ENCODE measurements around the gene TFEB.

TFEB gene

DNA sequence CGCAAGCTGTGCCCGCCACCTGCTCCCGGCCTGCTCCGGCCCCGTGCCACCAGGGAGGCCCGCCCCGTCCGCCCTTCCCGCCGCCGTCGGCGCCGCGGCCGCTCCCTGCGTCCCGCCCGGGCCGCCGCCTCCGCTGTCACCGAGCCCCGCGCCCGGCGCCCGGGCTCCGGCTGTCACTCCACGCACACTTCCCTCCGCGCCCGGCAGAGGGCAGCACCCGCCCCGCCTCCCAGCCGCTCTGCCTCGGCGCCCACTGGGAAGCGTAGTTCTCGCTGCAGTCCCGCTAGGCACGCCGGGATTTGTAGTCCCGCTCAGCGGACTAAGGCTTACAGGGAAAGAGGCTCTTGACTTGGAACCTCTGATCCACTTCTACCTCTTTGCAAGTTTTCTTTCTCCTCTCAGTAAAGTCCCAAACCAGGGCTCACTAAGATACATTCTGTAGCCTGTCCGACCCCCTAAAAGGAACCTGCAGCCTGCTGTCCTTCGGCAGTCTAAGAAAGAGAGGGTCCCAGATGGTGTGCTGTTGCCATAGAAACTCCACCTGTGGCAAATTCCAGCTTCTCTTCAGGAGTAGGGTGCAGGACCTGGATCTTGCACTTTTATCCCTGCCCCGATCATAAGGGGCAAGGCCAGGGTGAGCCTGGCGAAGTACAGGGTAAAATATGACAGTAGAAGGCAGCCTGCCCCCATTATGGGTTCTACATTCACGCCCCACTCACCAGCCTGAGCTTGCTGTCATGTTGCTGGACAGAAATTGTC lies at the start of gene TFEB:
Gene TFEB (minus strand): TSS at position 182 of the 759 bp plus-strand sequence. CDS start 44,395 bp downstream, outside the sequence.
- no peaks in the 10 kb centered on the region for H3K36me3 ChIP-seq (ENCODE audit: control insufficient read depth, insufficient read depth, low read length)
- H3K9ac ChIP-seq (ENCODE audit: low read length): peak within 1 kb of the TSS; percentile 79

DNA sequence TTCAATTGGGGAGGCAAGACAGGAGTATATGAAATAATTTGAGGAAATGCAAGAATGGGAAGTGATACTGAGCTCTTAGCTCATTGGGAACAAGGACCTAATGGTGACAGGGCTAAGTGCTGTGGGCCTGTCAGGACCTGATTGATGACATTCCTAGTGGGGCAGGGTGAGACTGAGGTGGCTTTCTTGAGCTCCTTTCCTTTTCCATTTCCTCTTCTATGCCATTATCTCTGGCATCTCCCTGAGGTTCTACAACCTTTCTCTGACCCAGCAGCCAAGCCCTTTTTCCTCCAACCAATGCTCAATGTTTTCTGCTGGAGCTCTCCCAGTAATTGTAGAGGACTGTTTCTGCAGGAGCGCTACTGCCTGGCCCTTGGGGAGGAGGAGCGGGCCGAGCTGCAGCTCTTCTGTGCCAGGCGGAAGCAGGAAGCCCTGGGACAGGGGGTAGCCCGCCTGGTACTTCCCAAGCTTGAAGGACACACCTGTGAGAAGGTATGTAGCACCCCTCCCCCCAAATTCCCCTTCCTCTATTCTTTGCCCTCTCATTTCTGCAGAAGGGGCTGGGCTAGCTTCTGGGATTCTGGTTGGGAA lies 49.3 kb upstream of the TFEB start:
- H3K27me3 ChIP-seq (ENCODE audit: control insufficient read depth, insufficient read depth, low read length): no peaks in the 10 kb centered on the region
- H3K4me3 ChIP-seq (ENCODE audit: low read length): no peak overlapping the region
- peaks cover 6% of the 10 kb centered on the region for H3K36me3 ChIP-seq (ENCODE audit: control insufficient read depth, insufficient read depth, low read length)
- H3K4me1 ChIP-seq (ENCODE audit: control insufficient read depth, insufficient read depth, low read length): peaks cover 48% of the 10 kb centered on the region
- H3K9me3 ChIP-seq (ENCODE audit: control insufficient read depth, low read length): no peaks in the 10 kb centered on the region
- peak overlapping the region; percentile 12 for H3K9ac ChIP-seq (ENCODE audit: low read length)

More for the DNA sequence above, at the start of gene TFEB:
- Histone ChIP-seq H3K4me1 (ENCODE audit: control insufficient read depth, insufficient read depth, low read length) (peaks cover 49% of the 10 kb centered on the region), H3K4me3 (ENCODE audit: low read length) (peak within 1 kb of the TSS; percentile 44), H3K9me3 (ENCODE audit: control insufficient read depth, low read length) (no peaks in the 10 kb centered on the region), H3K27me3 (ENCODE audit: control insufficient read depth, insufficient read depth, low read length) (no peaks in the 10 kb centered on the region)

DNA sequence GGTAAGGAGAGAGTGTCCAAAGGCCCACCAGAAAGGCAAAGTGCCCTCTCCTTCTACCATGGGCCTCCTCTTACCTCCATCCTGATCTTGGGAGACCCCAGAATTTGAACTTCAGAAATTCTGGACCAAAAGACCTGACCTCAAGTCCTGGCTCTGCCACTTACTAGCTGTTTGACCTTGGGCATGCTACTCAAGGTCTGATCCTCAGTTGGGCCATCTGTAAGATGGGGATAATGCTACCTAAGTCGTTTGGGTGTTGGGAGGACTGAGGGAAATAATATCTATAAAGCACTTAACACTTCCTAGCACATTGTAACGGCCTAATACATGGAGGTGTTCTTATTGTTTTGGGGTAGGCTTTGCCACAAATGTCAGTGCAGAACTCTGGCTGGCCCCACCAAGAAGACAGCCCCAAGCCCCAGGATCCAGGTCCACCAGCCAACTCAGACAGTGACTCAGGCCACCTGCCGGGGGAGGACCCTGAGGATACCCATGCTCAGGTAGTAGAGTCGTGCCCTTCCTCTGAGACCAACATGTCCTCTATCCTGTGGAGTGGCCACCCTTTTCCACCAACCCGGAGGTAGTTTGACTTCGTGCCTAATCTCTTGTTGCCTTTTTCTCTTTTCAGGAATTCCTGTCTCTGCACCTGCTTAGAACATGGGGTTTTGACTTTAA lies 47.8 kb upstream of the TFEB start:
- H3K9ac ChIP-seq (ENCODE audit: low read length): no peak overlapping the region
- peaks cover 57% of the 10 kb centered on the region for H3K4me1 ChIP-seq (ENCODE audit: control insufficient read depth, insufficient read depth, low read length)
- H3K27me3 ChIP-seq (ENCODE audit: control insufficient read depth, insufficient read depth, low read length): no peaks in the 10 kb centered on the region
- H3K4me3 ChIP-seq (ENCODE audit: low read length): no peak overlapping the region
- H3K36me3 ChIP-seq (ENCODE audit: control insufficient read depth, insufficient read depth, low read length): no peaks in the 10 kb centered on the region
- no peaks in the 10 kb centered on the region for H3K9me3 ChIP-seq (ENCODE audit: control insufficient read depth, low read length)

DNA sequence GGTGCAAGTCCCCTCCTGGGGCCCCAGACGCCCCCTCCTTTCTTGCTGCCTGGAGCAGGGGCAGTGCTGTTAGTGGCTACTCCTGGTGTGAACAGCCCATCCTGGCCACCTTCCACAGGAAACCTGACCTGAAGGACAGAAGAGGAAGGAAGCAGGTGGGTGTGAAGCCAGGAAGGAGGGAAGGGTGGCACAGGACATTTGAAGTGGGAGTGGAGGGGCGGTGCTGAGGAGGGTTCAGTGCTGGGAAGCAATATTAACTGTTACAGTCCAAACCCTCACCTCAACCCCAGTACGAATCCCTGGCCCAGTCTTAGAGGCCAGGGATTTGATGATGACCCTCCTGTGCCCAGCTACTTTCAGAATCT lies 45.9 kb upstream of the TFEB start:
- peaks cover 57% of the 10 kb centered on the region for H3K4me1 ChIP-seq (ENCODE audit: control insufficient read depth, insufficient read depth, low read length)
- H3K9me3 ChIP-seq (ENCODE audit: control insufficient read depth, low read length): no peaks in the 10 kb centered on the region
- no peaks in the 10 kb centered on the region for H3K36me3 ChIP-seq (ENCODE audit: control insufficient read depth, insufficient read depth, low read length)
- H3K4me3 ChIP-seq (ENCODE audit: low read length): peak overlapping the region; percentile 73
- H3K27me3 ChIP-seq (ENCODE audit: control insufficient read depth, insufficient read depth, low read length): no peaks in the 10 kb centered on the region
- peak overlapping the region; percentile 60 for H3K9ac ChIP-seq (ENCODE audit: low read length)

DNA sequence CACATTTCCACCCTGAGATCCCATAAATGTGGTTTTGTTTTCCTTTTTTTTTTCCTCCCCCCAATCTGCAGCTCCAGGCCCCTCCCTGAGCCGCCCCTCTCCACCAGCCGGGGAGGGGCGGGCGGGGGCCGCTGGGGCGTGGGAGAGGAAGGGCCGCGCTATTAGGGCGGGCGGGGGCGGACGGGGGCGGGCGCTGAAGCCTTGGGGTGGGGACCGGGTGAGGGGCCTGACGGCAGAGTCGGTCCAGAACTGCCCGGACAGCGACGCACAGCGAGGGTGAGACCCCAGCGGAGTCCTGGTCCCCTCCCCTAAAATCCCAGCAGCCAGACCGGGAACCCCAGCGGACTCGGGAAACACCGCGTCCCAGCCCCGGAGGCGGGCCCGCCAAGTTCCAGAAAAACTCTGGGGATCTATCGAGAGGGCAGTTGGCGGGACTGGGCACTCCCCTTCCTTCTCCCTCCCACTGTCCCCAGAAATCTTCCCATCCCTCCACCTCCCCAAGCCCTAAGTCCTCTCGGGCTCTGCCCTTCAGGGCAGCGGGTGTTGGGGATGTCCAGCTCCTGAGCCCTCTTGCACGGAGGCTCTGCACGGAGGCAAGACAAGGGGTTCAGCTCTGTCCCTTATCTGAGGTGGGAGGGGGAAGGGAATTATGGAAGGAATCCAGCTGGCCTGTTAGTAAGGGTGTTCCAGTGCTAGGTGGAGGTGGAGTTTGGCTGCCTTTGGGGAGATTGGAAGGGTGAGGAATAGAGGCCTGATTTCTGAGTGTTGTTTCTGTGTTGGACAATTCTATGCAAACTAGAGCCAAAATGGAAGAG lies 45.4 kb upstream of the TFEB start, which contains the start of gene PRICKLE4:
Gene PRICKLE4 (plus strand): TSS at position 232 of the 815 bp plus-strand sequence. CDS start 2,692 bp downstream, outside the sequence.
- Histone ChIP-seq H3K27me3 (ENCODE audit: control insufficient read depth, insufficient read depth, low read length) (no peaks in the 10 kb centered on the region), H3K4me1 (ENCODE audit: control insufficient read depth, insufficient read depth, low read length) (peaks cover 55% of the 10 kb centered on the region), H3K9me3 (ENCODE audit: control insufficient read depth, low read length) (no peaks in the 10 kb centered on the region), H3K36me3 (ENCODE audit: control insufficient read depth, insufficient read depth, low read length) (no peaks in the 10 kb centered on the region), H3K9ac (ENCODE audit: low read length) (peak within 1 kb of the TSS; percentile 73), H3K4me3 (ENCODE audit: low read length) (peak within 1 kb of the TSS; percentile 73)

DNA sequence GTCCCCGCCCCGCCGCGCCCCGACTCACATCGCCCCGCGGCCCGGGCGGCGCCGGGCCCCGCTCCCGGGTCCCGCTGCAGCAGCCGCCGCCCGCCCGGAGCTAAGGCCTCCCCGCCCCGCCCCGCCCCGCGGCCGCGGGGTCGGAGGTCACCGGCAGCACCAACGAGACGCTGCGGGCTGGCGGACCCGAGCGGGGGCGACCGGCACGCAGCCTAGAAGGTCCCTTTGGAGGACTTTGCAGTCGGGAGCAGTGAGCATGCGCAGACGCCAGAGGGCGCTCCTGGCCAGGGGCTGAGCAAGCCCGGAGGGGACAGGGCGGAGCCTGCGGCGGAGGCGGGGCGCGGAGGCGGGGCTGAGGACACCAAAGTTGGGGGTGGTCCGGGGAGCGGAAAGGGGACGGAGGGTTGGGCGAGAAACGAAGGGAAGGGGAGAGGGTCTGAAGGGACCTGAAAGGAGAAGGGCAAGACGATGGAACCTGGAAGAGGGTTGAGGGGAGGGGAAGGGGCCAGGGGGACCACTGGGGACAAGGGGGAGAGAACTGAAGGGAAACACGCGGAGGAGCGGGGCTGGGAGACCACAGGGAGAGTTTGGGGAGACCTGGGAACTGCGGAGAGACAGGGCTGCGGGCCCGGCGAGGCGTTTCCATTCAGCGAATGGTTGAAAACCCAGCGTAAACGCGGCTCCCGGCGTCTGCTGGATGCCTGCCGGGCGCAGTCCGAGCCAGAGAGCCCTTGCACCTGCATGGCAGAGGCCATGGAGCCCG lies 44.6 kb upstream of the TFEB start, which contains the start of gene FRS3:
Gene FRS3 (minus strand): TSS at position 113 of the 763 bp plus-strand sequence. CDS start 2,913 bp downstream, outside the sequence.
- peaks cover 55% of the 10 kb centered on the region for H3K4me1 ChIP-seq (ENCODE audit: control insufficient read depth, insufficient read depth, low read length)
- no peaks in the 10 kb centered on the region for H3K9me3 ChIP-seq (ENCODE audit: control insufficient read depth, low read length)
- H3K4me3 ChIP-seq (ENCODE audit: low read length): peak within 1 kb of the TSS; percentile 73
- peak within 1 kb of the TSS; percentile 73 for H3K9ac ChIP-seq (ENCODE audit: low read length)
- H3K36me3 ChIP-seq (ENCODE audit: control insufficient read depth, insufficient read depth, low read length): peaks cover 4% of the 10 kb centered on the region
- no peaks in the 10 kb centered on the region for H3K27me3 ChIP-seq (ENCODE audit: control insufficient read depth, insufficient read depth, low read length)

DNA sequence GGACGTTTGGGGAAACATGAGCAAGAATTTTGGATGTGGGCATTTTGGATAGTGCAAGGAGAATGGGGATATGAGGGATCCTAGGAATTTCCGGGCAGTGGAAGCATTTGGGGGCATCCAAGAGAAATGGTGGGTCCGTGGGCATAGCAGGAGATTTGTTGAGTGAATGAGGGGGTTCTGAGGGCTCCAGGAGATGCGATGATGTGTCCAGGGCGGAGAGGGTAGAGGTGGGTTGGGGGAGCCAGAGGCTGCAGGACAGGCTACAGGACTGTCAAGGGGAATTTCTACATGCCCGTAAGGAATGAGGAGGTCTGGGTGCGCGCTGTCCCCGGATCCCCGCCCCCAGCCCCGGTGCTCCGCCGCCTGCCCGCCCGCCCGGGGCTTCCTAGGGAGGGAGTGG lies 43.9 kb upstream of the TFEB start:
- H3K9me3 ChIP-seq (ENCODE audit: control insufficient read depth, low read length): no peaks in the 10 kb centered on the region
- peak overlapping the region; percentile 55 for H3K9ac ChIP-seq (ENCODE audit: low read length)
- peaks cover 50% of the 10 kb centered on the region for H3K4me1 ChIP-seq (ENCODE audit: control insufficient read depth, insufficient read depth, low read length)
- peak overlapping the region; percentile 37 for H3K4me3 ChIP-seq (ENCODE audit: low read length)
- H3K36me3 ChIP-seq (ENCODE audit: control insufficient read depth, insufficient read depth, low read length): peaks cover 8% of the 10 kb centered on the region
- H3K27me3 ChIP-seq (ENCODE audit: control insufficient read depth, insufficient read depth, low read length): no peaks in the 10 kb centered on the region

DNA sequence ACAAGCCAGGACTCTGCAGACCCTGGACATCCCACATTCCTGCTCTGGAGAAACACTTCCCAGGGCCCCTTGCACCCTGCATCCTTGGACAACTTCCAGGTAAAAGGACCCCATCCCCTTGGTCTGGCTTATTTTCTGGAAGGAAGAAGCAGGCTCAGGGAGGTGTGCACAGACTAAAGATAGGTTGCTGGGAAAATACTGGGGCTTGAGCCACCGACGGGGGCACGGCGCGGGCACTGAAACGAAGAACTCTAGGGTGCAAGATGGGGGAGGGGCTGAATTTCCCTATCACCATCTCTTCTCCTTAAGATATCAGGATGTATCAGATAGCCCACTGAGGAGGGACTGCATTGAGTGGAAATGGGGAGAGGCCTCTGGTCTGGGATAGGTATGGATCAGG lies 43.5 kb upstream of the TFEB start:
- H3K9me3 ChIP-seq (ENCODE audit: control insufficient read depth, low read length): no peaks in the 10 kb centered on the region
- no peaks in the 10 kb centered on the region for H3K27me3 ChIP-seq (ENCODE audit: control insufficient read depth, insufficient read depth, low read length)
- peak overlapping the region; percentile 37 for H3K4me3 ChIP-seq (ENCODE audit: low read length)
- H3K36me3 ChIP-seq (ENCODE audit: control insufficient read depth, insufficient read depth, low read length): peaks cover 8% of the 10 kb centered on the region
- H3K9ac ChIP-seq (ENCODE audit: low read length): peak overlapping the region; percentile 55
- H3K4me1 ChIP-seq (ENCODE audit: control insufficient read depth, insufficient read depth, low read length): peaks cover 45% of the 10 kb centered on the region

DNA sequence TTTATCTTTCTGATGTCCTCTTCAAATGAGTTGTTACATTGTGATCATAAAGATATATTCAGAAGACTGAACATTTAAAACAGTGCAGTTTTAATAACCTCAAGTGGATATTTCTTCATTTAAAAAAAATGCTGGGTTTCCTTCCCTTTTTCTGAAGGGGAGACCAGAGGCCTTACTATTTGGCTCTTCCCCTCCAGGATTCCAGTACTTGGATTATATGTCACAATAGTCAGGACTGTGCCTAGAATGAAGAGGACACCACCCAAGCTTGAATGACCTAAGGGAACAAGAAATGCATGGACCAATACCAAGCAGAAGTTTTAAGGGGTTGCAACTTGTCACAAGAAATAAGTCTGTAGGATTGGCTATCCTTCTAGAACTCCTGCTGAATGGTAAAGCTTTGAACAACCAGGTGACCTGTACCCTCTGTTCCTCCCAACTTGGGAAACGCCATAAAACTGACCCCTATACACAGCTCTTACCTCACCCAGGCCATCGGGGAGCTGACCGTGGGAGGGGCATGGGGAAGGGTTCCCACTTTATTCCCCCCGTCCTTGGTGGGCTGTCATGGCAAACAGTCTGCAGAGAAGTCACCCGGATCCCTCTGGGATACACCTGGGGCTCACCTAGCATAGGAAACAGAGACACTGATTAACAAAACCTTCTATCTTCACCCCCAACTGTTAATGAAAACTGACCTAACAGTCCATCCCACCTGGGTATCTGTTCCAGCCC lies 42.3 kb upstream of the TFEB start:
- H3K4me3 ChIP-seq (ENCODE audit: low read length): no peak overlapping the region
- H3K4me1 ChIP-seq (ENCODE audit: control insufficient read depth, insufficient read depth, low read length): peaks cover 35% of the 10 kb centered on the region
- no peaks in the 10 kb centered on the region for H3K9me3 ChIP-seq (ENCODE audit: control insufficient read depth, low read length)
- no peaks in the 10 kb centered on the region for H3K27me3 ChIP-seq (ENCODE audit: control insufficient read depth, insufficient read depth, low read length)
- H3K9ac ChIP-seq (ENCODE audit: low read length): no peak overlapping the region
- peaks cover 8% of the 10 kb centered on the region for H3K36me3 ChIP-seq (ENCODE audit: control insufficient read depth, insufficient read depth, low read length)

DNA sequence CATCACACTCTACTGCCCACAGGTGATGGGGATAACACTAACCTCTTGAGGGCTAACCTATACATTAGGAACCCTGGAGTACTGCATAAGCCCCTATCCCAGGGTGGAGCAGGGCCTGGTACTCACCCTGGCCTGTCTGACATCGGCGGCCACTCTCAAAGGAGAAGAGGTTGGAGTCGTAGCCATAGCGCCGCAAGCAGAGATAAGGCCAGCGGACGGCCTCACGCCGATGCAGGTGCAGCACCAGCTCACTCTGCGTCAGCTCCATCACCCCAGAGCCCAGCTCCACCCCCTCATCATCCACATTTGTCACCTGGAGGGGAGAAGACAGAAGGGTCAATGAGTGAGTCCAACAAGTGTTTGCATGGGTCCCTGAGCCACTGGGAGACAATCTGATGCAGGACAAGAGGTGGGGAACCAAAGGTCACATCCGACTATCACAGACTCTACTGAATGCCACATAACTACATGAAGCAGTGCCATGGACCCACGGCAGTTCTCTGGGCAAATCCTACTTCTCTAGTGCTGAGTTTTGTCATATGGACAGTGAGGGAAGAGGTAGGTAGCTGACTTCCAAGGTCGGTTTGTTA lies 40.0 kb upstream of the TFEB start:
- Histone ChIP-seq H3K27me3 (ENCODE audit: control insufficient read depth, insufficient read depth, low read length) (no peaks in the 10 kb centered on the region), H3K4me3 (ENCODE audit: low read length) (no peak overlapping the region), H3K36me3 (ENCODE audit: control insufficient read depth, insufficient read depth, low read length) (peaks cover 13% of the 10 kb centered on the region), H3K9ac (ENCODE audit: low read length) (no peak overlapping the region), H3K9me3 (ENCODE audit: control insufficient read depth, low read length) (no peaks in the 10 kb centered on the region), H3K4me1 (ENCODE audit: control insufficient read depth, insufficient read depth, low read length) (peaks cover 21% of the 10 kb centered on the region)

All from mucosa of stomach (tissue), 1 donor.